ENCODE data around the gene LMAN1L.

Gene LMAN1L

DNA sequence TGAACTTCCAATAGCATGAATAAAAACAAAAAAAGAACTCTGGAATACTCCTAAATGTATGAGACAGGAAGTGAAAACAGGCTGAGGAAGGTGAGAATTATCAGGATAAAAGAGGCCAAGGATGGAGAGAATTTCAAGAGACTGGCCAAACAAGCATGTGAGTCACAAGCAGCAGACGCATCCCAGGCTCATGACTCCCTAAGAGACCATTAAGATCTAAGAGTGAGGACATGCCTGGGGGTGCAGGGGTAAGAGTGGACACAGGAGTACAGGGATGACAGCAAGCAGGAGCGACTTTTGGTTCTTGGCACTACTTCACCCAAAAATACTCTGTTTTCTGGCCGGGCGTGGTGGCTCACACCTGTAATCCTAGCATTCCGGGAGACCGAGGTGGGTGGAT, 53.5 kb downstream of the LMAN1L start:
- peak; percentile 95 for DNase-seq (ENCODE audit: low read depth)
- no peak overlapping the region for H3K4me3 ChIP-seq (ENCODE audit: low read length)
- TF ChIP-seq, protein P1, sequence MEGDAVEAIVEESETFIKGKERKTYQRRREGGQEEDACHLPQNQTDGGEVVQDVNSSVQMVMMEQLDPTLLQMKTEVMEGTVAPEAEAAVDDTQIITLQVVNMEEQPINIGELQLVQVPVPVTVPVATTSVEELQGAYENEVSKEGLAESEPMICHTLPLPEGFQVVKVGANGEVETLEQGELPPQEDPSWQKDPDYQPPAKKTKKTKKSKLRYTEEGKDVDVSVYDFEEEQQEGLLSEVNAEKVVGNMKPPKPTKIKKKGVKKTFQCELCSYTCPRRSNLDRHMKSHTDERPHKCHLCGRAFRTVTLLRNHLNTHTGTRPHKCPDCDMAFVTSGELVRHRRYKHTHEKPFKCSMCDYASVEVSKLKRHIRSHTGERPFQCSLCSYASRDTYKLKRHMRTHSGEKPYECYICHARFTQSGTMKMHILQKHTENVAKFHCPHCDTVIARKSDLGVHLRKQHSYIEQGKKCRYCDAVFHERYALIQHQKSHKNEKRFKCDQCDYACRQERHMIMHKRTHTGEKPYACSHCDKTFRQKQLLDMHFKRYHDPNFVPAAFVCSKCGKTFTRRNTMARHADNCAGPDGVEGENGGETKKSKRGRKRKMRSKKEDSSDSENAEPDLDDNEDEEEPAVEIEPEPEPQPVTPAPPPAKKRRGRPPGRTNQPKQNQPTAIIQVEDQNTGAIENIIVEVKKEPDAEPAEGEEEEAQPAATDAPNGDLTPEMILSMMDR (IDR thresholded peaks at IDR 0.05; ENCODE audit: insufficient read depth, low read depth, low read length, missing control alignments) = no peak

DNA sequence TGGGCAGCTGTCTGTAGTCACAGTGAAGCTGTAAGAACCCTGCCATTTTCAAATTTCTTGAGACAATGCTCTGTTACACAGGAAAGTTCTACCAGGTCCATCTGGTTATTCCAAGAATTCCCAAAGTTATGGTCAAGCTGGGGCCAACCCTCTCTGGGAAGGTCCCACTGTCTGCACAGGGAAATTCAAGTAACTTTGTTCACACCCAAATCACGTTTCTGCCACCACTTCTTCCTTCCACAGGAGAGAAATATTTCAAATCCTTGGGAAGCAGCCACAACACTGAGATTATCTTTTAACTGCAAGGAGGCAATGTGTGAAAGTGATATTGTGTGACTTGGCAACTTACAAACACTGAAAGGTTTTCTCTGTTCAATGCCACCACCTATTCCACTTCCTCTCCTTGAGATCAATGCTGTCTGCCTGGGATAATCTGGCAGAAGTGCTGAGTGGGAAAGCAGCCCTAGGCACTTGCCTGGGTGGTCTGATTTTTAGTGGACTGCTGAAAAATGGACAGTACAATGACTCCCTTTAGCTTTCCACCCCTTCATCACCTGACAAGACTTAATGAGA, 54.9 kb downstream of the LMAN1L start:
- no peak for DNase-seq (ENCODE audit: low read depth)
- H3K4me3 ChIP-seq (ENCODE audit: low read length) = no peak overlapping the region

DNA sequence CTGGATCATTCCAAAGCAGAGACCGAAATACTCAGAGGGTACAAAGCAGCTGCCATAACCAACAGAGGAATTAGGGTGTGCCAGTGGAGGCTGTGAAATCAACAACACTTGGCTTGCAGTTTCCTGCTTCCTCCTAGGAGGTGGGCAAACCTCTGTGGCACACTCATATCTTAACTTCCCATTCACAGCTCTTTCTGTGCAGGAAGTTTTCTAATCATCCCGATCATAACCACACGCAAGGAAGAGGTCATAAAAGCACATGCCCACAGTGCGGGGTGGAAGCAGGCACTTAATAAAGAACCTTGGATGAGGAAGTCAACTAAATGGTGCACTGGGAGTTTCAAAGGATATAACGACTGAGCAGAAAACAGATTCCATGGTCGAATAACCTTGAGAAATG, 55.4 kb downstream of the LMAN1L start:
- TF ChIP-seq, protein P1 (IDR thresholded peaks at IDR 0.05; ENCODE audit: insufficient read depth, low read depth, low read length, missing control alignments) = no peak
- H3K4me3 ChIP-seq (ENCODE audit: low read length) = no peak overlapping the region
- DNase-seq (ENCODE audit: low read depth) = peak; percentile 41

More for the DNA sequence above, 54.9 kb downstream of the LMAN1L start:
- TF ChIP-seq, protein P1 (IDR thresholded peaks at IDR 0.05; ENCODE audit: insufficient read depth, low read depth, low read length, missing control alignments) = no peak

DNA sequence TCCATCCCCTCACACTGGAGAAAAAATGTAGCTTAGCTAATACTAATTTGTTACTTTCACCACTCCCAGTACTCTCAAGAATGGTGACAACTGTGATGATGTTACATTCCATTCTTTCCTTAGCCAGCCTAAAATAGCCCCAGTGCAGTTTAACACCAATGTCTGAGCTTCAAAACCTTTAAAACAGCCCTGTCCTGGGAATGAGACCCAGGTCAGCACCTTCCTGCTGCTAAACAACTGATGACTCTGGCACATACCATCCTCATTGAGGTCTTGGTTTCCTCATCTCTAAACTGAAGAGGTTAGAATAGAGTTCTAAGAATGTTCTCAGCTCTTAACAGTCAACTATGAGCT, 56.7 kb downstream of the LMAN1L start:
- TF ChIP-seq, protein P1 (IDR thresholded peaks at IDR 0.05; ENCODE audit: insufficient read depth, low read depth, low read length, missing control alignments) = no peak
- no peak overlapping the region for H3K4me3 ChIP-seq (ENCODE audit: low read length)
- no peak for DNase-seq (ENCODE audit: low read depth)

DNA sequence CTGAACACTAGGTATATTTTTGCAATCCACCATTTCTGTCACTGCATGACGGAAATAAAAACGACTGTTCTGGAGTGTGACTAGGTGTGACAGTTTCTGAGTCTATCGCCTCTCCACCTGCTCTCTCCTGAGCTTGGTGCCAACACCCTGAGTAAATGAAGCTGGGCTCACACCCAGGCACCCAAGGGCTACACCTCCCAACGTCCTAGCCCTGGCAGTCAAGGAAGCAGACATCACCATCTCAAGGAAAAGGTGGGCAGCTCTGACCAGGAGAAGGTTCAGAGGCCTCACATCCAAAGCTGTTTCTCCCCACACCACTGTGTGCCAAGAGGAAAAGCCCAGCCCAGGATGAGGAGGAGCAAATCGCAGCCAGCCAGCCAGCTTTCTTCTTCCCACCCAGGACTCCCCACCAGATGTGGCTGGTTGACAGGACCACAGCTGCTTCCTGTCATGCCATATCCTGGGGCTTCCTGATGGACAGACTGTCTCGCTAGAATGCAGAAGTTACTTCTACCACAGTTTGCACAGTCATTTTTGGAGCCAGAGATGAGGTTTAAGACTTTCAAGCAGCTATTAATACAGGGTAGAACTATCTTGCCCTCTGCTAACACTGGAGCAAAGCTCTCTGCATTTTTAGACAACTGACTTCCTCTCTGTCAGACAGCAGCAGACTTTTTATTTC, 57.2 kb downstream of the LMAN1L start:
- DNase-seq (ENCODE audit: low read depth) = no peak
- TF ChIP-seq, protein P1 (IDR thresholded peaks at IDR 0.05; ENCODE audit: insufficient read depth, low read depth, low read length, missing control alignments) = no peak
- H3K4me3 ChIP-seq (ENCODE audit: low read length) = no peak overlapping the region

DNA sequence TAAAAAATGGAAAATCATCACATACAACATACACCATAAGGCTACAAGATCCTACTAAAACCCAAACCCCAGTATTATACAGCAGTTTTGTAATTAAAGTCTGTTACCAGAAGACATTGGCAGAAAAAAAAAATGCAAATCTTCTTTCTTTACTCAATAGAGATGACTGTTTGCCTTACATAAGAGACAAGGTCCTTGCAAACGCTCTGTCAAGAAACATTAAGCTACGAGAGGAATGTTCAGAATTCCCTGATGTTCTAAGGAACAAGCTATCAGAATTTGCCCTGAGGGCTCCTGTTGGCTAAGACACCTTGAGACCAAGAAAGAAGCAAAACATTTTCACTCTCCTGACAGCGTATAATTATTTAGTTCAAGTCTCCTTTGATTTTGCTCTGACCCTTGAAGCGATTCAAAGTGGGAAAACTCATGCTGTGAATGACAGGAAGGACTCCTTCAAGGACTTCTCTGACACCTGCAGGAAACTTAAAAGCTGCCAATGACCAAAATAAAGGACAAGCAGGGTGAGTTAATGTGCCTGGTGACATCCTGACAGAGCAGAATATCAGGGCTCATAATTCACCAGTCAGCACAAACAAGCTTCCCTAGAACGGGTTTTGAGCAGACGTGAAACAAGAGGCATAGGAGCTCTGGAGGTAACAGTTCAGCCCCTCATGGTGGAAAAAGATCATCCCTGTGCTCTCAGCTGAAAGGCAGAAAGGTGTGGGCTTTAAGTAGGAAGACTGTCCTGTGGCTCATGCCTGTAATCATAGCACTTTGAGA, 58.0 kb downstream of the LMAN1L start:
- peak; percentile 81 for DNase-seq (ENCODE audit: low read depth)
- TF ChIP-seq, protein P1 (IDR thresholded peaks at IDR 0.05; ENCODE audit: insufficient read depth, low read depth, low read length, missing control alignments) = no peak
- H3K4me3 ChIP-seq (ENCODE audit: low read length) = no peak overlapping the region
